ENCODE data around the gene OVCH1. TPM values are rescaled to one million over a fixed set of nuclear protein-coding genes. Genes with fewer than 3 reads are reported as not detected.

OVCH1 gene, protein sequence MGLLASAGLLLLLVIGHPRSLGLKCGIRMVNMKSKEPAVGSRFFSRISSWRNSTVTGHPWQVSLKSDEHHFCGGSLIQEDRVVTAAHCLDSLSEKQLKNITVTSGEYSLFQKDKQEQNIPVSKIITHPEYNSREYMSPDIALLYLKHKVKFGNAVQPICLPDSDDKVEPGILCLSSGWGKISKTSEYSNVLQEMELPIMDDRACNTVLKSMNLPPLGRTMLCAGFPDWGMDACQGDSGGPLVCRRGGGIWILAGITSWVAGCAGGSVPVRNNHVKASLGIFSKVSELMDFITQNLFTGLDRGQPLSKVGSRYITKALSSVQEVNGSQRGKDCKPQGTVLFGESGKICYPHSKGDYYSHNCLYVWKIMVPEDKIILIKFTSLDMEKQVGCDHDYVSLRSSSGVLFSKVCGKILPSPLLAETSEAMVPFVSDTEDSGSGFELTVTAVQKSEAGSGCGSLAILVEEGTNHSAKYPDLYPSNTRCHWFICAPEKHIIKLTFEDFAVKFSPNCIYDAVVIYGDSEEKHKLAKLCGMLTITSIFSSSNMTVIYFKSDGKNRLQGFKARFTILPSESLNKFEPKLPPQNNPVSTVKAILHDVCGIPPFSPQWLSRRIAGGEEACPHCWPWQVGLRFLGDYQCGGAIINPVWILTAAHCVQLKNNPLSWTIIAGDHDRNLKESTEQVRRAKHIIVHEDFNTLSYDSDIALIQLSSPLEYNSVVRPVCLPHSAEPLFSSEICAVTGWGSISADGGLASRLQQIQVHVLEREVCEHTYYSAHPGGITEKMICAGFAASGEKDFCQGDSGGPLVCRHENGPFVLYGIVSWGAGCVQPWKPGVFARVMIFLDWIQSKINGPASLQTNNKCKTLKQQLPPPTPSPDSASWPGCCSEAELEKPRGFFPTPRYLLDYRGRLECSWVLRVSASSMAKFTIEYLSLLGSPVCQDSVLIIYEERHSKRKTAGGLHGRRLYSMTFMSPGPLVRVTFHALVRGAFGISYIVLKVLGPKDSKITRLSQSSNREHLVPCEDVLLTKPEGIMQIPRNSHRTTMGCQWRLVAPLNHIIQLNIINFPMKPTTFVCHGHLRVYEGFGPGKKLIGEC
- total RNA-seq (ENCODE audit: unreplicated experiment): not detected
- long read RNA-seq: 0 reads

DNA sequence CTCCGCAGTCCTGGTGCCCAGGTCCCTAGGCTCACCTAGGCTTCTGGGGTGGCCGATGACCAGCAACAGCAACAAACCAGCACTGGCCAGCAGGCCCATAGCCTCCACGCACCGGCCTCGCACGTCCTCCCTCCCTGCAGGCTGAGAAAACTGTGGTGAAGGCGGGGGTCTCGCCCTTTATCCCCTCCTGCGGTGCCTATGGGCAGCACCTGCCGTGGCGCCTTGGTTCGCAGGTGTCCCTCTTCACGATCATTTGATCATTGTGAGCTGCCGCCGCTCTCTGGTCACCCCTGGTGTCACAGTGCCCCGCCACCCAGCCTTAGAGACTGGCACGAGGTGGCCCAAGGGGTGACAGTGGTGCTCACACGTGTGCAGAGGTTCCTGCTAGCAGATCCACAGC is at the start of gene OVCH1:
OVCH1 (minus strand) TSS at position 99 of the 400 bp plus-strand sequence; CDS start at position 99, 0 bp downstream.
- no peak within 1 kb of the TSS for H3K4me3 Mint-ChIP-seq (ENCODE audit: unreplicated experiment)
- no peak for DNase-seq
- no peak within 1 kb of the TSS for H3K27ac Mint-ChIP-seq (ENCODE audit: unreplicated experiment)
- H3K4me1 Mint-ChIP-seq (ENCODE audit: low read depth, unreplicated experiment): no peaks in the 10 kb centered on the region
- peaks cover 2% of the 10 kb centered on the region for H3K27me3 Mint-ChIP-seq (ENCODE audit: unreplicated experiment)
- no peaks in the 10 kb centered on the region for H3K9me3 Mint-ChIP-seq (ENCODE audit: unreplicated experiment)
- H3K36me3 Mint-ChIP-seq (ENCODE audit: unreplicated experiment): no peaks in the 10 kb centered on the region
- TF ChIP-seq, protein P1, sequence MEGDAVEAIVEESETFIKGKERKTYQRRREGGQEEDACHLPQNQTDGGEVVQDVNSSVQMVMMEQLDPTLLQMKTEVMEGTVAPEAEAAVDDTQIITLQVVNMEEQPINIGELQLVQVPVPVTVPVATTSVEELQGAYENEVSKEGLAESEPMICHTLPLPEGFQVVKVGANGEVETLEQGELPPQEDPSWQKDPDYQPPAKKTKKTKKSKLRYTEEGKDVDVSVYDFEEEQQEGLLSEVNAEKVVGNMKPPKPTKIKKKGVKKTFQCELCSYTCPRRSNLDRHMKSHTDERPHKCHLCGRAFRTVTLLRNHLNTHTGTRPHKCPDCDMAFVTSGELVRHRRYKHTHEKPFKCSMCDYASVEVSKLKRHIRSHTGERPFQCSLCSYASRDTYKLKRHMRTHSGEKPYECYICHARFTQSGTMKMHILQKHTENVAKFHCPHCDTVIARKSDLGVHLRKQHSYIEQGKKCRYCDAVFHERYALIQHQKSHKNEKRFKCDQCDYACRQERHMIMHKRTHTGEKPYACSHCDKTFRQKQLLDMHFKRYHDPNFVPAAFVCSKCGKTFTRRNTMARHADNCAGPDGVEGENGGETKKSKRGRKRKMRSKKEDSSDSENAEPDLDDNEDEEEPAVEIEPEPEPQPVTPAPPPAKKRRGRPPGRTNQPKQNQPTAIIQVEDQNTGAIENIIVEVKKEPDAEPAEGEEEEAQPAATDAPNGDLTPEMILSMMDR (IDR thresholded peaks at IDR 0.05; ENCODE audit: partially characterized antibody, unreplicated experiment): no peak

- TF ChIP-seq, protein P1 (IDR thresholded peaks at IDR 0.05; ENCODE audit: partially characterized antibody, unreplicated experiment): no peak
- H3K27ac Mint-ChIP-seq (ENCODE audit: unreplicated experiment): no peak overlapping the region
- H3K4me3 Mint-ChIP-seq (ENCODE audit: unreplicated experiment): no peak overlapping the region
- no peaks in the 10 kb centered on the region for H3K36me3 Mint-ChIP-seq (ENCODE audit: unreplicated experiment)
- H3K27me3 Mint-ChIP-seq (ENCODE audit: unreplicated experiment): no peaks in the 10 kb centered on the region
- H3K9me3 Mint-ChIP-seq (ENCODE audit: unreplicated experiment): no peaks in the 10 kb centered on the region
- DNase-seq: no peak
- no peaks in the 10 kb centered on the region for H3K4me1 Mint-ChIP-seq (ENCODE audit: low read depth, unreplicated experiment)
Measured at GRCh38 chr12:29547151-29547632, 49.7 kb upstream of the OVCH1 start.

DNA sequence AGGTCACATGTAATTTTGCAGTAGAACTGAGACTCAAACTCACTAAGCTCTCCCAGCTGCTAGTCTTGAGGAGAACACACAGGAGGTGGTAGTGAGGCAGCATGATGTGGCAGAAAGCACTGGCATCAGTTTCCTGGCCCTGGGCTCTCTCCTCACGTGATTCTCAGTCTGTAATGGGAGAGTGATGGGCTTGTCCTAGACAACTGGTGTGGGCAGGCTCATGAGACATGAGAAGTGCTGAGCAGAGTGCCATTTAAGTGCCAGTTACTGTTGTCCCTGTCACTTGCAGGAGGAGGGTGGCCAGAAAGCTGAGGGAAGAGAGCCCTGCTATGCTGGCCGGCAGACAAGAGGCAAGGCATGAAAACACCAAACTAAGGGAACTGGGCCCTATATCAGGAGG is 48.5 kb upstream of the OVCH1 start:
- no peaks in the 10 kb centered on the region for H3K9me3 Mint-ChIP-seq (ENCODE audit: unreplicated experiment)
- no peaks in the 10 kb centered on the region for H3K36me3 Mint-ChIP-seq (ENCODE audit: unreplicated experiment)
- TF ChIP-seq, protein P1 (IDR thresholded peaks at IDR 0.05; ENCODE audit: partially characterized antibody, unreplicated experiment): no peak
- no peak overlapping the region for H3K4me3 Mint-ChIP-seq (ENCODE audit: unreplicated experiment)
- H3K4me1 Mint-ChIP-seq (ENCODE audit: low read depth, unreplicated experiment): no peaks in the 10 kb centered on the region
- no peak for DNase-seq
- no peak overlapping the region for H3K27ac Mint-ChIP-seq (ENCODE audit: unreplicated experiment)
- H3K27me3 Mint-ChIP-seq (ENCODE audit: unreplicated experiment): no peaks in the 10 kb centered on the region

GRCh38 chr12:29545102-29545467 is 47.6 kb upstream of the OVCH1 start:
- H3K4me3 Mint-ChIP-seq (ENCODE audit: unreplicated experiment): no peak overlapping the region
- H3K9me3 Mint-ChIP-seq (ENCODE audit: unreplicated experiment): no peaks in the 10 kb centered on the region
- no peaks in the 10 kb centered on the region for H3K4me1 Mint-ChIP-seq (ENCODE audit: low read depth, unreplicated experiment)
- no peaks in the 10 kb centered on the region for H3K27me3 Mint-ChIP-seq (ENCODE audit: unreplicated experiment)
- no peak overlapping the region for H3K27ac Mint-ChIP-seq (ENCODE audit: unreplicated experiment)
- TF ChIP-seq, protein P1 (IDR thresholded peaks at IDR 0.05; ENCODE audit: partially characterized antibody, unreplicated experiment): no peak
- no peaks in the 10 kb centered on the region for H3K36me3 Mint-ChIP-seq (ENCODE audit: unreplicated experiment)
- DNase-seq: no peak

All from glutamatergic neuron (in vitro differentiated cells).